Head of caudate nucleus (tissue), 42 donors: ENCODE measurements around the gene NDST3.
A peak's percentile ranks its signal among the peaks of the same experiment; 100 is the strongest.

Experiments used
- DNase-seq, 42 donors: peaks; one replicate each; pipeline versions ENCODE4 v3.0.0 to v3.0.0-alpha.2; 2020 to 2021; ENCODE audit warnings: mixed read lengths in 7 of 42
- intact Hi-C: fragments of 100-400 bp; cut with DNase I; formaldehyde crosslinking; loops from one replicate; pipeline ENCODE4 v1.15.0; 2022

Gene NDST3

GRCh38 chr4:118034053-118034785, at the start of gene NDST3:
TSS of gene NDST3 (plus strand) at chr4:118034486. CDS start at chr4:118053911, 19,425 bp downstream.
- DNase-seq, result peak; percentile 61 to 96 (median 85)
- intact Hi-C loops, result loop anchor here (10.0 kb wide), 1 partner anchor 899 kb away; no protein-coding TSS in a partner anchor

GRCh38 chr4:117986321-117986720, 48.0 kb upstream of the NDST3 start:
- intact Hi-C loops, result no loop called here
- DNase-seq, result peak in 6 of 42 donors; percentile 5 to 42 (median 14)

- intact Hi-C loops, result no loop called here
- DNase-seq, result peak in 2 of 42 donors; percentile 13 to 20
Observed at GRCh38 chr4:117987464-117987863, 46.8 kb upstream of the NDST3 start.

- no peak for DNase-seq
- intact Hi-C loops, result no loop called here
Observed at GRCh38 chr4:117996891-117997290, 37.4 kb upstream of the NDST3 start.

- intact Hi-C loops, result no loop called here
- DNase-seq, result no peak
Observed at GRCh38 chr4:118004088-118004487, 30.2 kb upstream of the NDST3 start.

GRCh38 chr4:118005883-118006282, 28.4 kb upstream of the NDST3 start:
- intact Hi-C loops, result no loop called here
- DNase-seq, result no peak

GRCh38 chr4:118012142-118012541, 22.1 kb upstream of the NDST3 start:
- DNase-seq, result no peak
- intact Hi-C loops, result no loop called here

- no peak for DNase-seq
- intact Hi-C loops, result no loop called here
Observed at GRCh38 chr4:118014831-118015230, 19.5 kb upstream of the NDST3 start.

- intact Hi-C loops, result no loop called here
- DNase-seq, result no peak
Observed at GRCh38 chr4:118018381-118019145, 15.7 kb upstream of the NDST3 start.

- intact Hi-C loops, result no loop called here
- DNase-seq, result no peak
Observed at GRCh38 chr4:118026806-118027205, 7.5 kb upstream of the NDST3 start.

GRCh38 chr4:118029224-118029623, 5.1 kb upstream of the NDST3 start:
- DNase-seq, result no peak
- intact Hi-C loops, result no loop called here

- intact Hi-C loops, result loop anchor here (10.0 kb wide), 1 partner anchor 898 kb away; no protein-coding TSS in a partner anchor
- DNase-seq, result peak in 8 of 42 donors; percentile 3 to 49 (median 20)
Observed at GRCh38 chr4:118032691-118033090, 1.6 kb upstream of the NDST3 start.

- intact Hi-C loops, result loop anchor here (10.0 kb wide), 1 partner anchor 899 kb away; no protein-coding TSS in a partner anchor
- peak in 39 of 42 donors; percentile 26 to 74 (median 51) for DNase-seq
Observed at GRCh38 chr4:118033148-118034052, 886 bp upstream of the NDST3 start.

- no peak for DNase-seq
- intact Hi-C loops, result loop anchor here (10.0 kb wide), 1 partner anchor 901 kb away; no protein-coding TSS in a partner anchor
Observed at GRCh38 chr4:118035309-118035708, 1.0 kb downstream of the NDST3 start.

GRCh38 chr4:118036336-118036735, 2.0 kb downstream of the NDST3 start:
- DNase-seq, result no peak
- intact Hi-C loops, result loop anchor here (10.0 kb wide), 1 partner anchor 902 kb away; no protein-coding TSS in a partner anchor

GRCh38 chr4:118037955-118038354, 3.7 kb downstream of the NDST3 start:
- intact Hi-C loops, result loop anchor here (10.0 kb wide), 1 partner anchor 903 kb away; no protein-coding TSS in a partner anchor
- DNase-seq, result no peak

GRCh38 chr4:118046323-118046722, 12.0 kb downstream of the NDST3 start:
- DNase-seq, result no peak
- intact Hi-C loops, result no loop called here

GRCh38 chr4:118047043-118047442, 12.8 kb downstream of the NDST3 start:
- intact Hi-C loops, result no loop called here
- no peak for DNase-seq

- no peak for DNase-seq
- intact Hi-C loops, result no loop called here
Observed at GRCh38 chr4:118058955-118059354, 24.7 kb downstream of the NDST3 start.
